ENCODE results near the gene CBL. TPM values are rescaled to one million over a fixed set of nuclear protein-coding genes. Genes with fewer than 3 reads are reported as not detected.

Gene CBL
- total and polyA plus RNA-seq, 9 donors: 6.0 to 15.0 (median 11.4) TPM

GRCh38 chr11:119342362-119343130, 136.4 kb downstream of the CBL start:
- peaks cover 42% of the 10 kb centered on the region for H3K4me1 ChIP-seq (ENCODE audit: control insufficient read depth, insufficient read depth, low read length)
- H3K4me3 ChIP-seq (ENCODE audit: low read length): no peak overlapping the region
- H3K9me3 ChIP-seq (replicated peaks; ENCODE audit: control insufficient read depth, low read depth, low read length): no peaks in the 10 kb centered on the region
- no peak overlapping the region for H3K27ac ChIP-seq (ENCODE audit: low read length)
- 73% methylated on average over 9 of the region's 10 CpGs for WGBS (ENCODE audit: insufficient coverage)
- H3K36me3 ChIP-seq (ENCODE audit: control insufficient read depth, insufficient read depth, low read length): no peaks in the 10 kb centered on the region
- peaks cover 11% of the 10 kb centered on the region for H3K27me3 ChIP-seq (ENCODE audit: control insufficient read depth, insufficient read depth, low read length)
- DNase-seq: peak; percentile 32

GRCh38 chr11:119343726-119344125, 137.6 kb downstream of the CBL start:
- Histone ChIP-seq H3K36me3 (ENCODE audit: control insufficient read depth, insufficient read depth, low read length) (no peaks in the 10 kb centered on the region), H3K4me1 (ENCODE audit: control insufficient read depth, insufficient read depth, low read length) (peaks cover 40% of the 10 kb centered on the region), H3K4me3 (ENCODE audit: low read length) (no peak overlapping the region), H3K27me3 (ENCODE audit: control insufficient read depth, insufficient read depth, low read length) (peaks cover 11% of the 10 kb centered on the region), H3K9me3 (replicated peaks; ENCODE audit: control insufficient read depth, low read depth, low read length) (no peaks in the 10 kb centered on the region), H3K27ac (ENCODE audit: low read length) (no peak overlapping the region)
- 53% methylated on average over 2 of the region's 7 CpGs for WGBS (ENCODE audit: insufficient coverage)
- DNase-seq: peak; percentile 15

DNA sequence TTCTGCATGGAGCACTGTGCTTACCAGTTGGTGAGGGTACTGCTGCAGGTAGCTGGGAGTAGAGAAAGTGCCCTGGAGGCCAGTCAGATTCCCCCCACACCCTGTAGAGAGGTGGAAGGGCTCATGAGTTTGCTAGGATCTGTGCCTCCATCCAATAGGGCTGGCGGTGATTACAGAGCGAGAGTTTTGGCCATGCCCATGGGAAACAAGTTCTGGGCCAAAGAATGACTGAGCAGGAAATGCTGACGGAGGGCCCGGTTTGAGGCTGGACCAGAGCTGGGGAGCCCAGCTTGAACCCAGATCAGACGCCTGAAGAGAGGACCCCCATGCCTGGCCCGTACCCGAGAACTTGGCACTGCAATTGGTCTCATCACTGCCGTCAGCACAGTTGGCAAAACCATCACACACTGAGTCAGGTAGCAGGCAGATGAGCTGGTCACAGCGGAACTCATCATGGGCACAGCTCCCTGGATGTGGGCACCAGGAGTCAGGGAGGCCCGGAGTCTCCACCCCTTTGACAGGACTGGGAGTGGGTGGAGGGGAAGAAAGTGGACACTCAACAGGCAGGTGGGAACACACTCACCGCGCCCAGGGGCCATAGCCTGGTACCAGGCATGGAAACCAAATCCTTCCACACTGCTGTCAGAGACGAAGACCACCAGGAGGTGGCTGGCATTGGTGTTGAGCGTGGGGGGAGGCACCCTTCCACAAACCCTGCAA, 138.3 kb downstream of the CBL start:
- 54% methylated on average over 9 of the region's 14 CpGs for WGBS (ENCODE audit: insufficient coverage)
- DNase-seq: peak; percentile 27
- no peak overlapping the region for H3K4me3 ChIP-seq (ENCODE audit: low read length)
- H3K4me1 ChIP-seq (ENCODE audit: control insufficient read depth, insufficient read depth, low read length): peaks cover 32% of the 10 kb centered on the region
- H3K27ac ChIP-seq (ENCODE audit: low read length): no peak overlapping the region
- H3K9me3 ChIP-seq (replicated peaks; ENCODE audit: control insufficient read depth, low read depth, low read length): no peaks in the 10 kb centered on the region
- H3K36me3 ChIP-seq (ENCODE audit: control insufficient read depth, insufficient read depth, low read length): no peaks in the 10 kb centered on the region
- peaks cover 11% of the 10 kb centered on the region for H3K27me3 ChIP-seq (ENCODE audit: control insufficient read depth, insufficient read depth, low read length)

DNA sequence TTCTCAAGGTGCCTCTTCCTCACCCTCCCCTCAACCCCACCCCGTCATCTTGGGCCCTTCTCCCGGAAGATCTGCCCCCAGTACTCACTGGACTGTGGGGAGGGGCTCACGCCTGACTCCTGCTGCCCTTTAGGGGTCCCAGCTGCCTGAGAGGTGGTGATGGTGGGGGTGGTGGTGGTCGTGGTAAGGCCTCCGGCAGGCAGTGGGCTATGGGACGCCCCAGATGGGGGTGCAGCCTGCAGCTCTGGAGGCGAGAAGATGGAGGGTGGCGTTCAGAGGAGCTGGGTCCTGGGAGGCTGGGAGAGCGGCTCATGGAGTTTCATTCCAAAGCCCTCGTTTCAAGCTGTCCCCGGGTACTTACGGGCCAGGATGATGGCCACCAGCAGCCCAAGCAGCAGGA, 139.5 kb downstream of the CBL start:
- Histone ChIP-seq H3K27ac (ENCODE audit: low read length) (no peak overlapping the region), H3K9me3 (replicated peaks; ENCODE audit: control insufficient read depth, low read depth, low read length) (no peaks in the 10 kb centered on the region), H3K27me3 (ENCODE audit: control insufficient read depth, insufficient read depth, low read length) (peaks cover 8% of the 10 kb centered on the region), H3K4me1 (ENCODE audit: control insufficient read depth, insufficient read depth, low read length) (peaks cover 25% of the 10 kb centered on the region), H3K4me3 (ENCODE audit: low read length) (no peak overlapping the region), H3K36me3 (ENCODE audit: control insufficient read depth, insufficient read depth, low read length) (no peaks in the 10 kb centered on the region)
- WGBS (ENCODE audit: insufficient coverage): 74% methylated on average over 8 of the region's 12 CpGs
- DNase-seq: no peak

DNA sequence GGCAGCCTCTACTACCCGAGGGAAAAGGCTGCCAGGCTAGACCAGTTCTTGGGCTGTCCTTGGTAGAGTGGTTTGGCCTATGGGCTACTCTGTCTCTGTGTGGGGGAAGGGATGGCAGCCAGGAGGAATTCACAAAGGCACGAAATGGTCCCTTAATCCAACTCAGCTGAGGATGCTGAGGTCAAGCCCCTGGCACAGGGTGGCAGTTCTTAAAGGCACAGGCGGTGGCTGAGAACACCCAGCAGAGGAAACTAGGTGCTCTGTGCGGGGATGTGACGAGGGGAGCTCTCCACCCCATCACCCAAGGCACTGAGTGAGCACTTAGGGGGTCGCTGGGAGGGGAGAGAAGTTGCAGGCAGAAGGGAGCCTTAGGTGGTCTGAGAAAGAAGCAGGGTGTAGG, 140.5 kb downstream of the CBL start, which contains the start of gene MFRP:
TSS of gene MFRP (minus strand) at position 101 of the 400 bp plus-strand sequence. CDS start 192 bp downstream, outside the sequence.
- peak; percentile 21 for DNase-seq
- 25% methylated on average over 2 of the region's 6 CpGs for WGBS (ENCODE audit: insufficient coverage)
- H3K27me3 ChIP-seq (ENCODE audit: control insufficient read depth, insufficient read depth, low read length): peaks cover 5% of the 10 kb centered on the region
- no peaks in the 10 kb centered on the region for H3K36me3 ChIP-seq (ENCODE audit: control insufficient read depth, insufficient read depth, low read length)
- no peaks in the 10 kb centered on the region for H3K9me3 ChIP-seq (replicated peaks; ENCODE audit: control insufficient read depth, low read depth, low read length)
- peaks cover 15% of the 10 kb centered on the region for H3K4me1 ChIP-seq (ENCODE audit: control insufficient read depth, insufficient read depth, low read length)
- no peak within 1 kb of the TSS for H3K27ac ChIP-seq (ENCODE audit: low read length)
- H3K4me3 ChIP-seq (ENCODE audit: low read length): no peak within 1 kb of the TSS

DNA sequence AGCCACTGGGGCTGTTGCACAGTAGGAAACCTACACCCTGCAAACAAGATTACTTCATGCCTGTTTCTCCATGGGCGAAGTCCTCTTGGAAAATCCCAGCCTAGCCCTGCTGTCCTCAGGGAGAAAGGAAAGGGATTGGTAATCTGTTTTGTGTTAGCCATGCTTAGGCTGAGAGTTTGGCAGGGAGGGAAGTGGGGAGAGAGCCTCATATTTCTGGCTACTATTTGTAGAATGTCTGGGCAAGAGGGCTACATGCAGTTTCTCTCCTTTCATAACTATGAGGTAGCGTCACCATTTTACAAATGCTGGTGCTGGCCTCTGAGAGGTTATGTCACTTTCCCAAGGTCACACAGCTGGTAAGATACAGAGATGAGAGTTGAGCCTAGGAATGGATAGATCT, 141.1 kb downstream of the CBL start:
- H3K9me3 ChIP-seq (replicated peaks; ENCODE audit: control insufficient read depth, low read depth, low read length): no peaks in the 10 kb centered on the region
- no peak overlapping the region for H3K27ac ChIP-seq (ENCODE audit: low read length)
- H3K36me3 ChIP-seq (ENCODE audit: control insufficient read depth, insufficient read depth, low read length): no peaks in the 10 kb centered on the region
- peaks cover 14% of the 10 kb centered on the region for H3K4me1 ChIP-seq (ENCODE audit: control insufficient read depth, insufficient read depth, low read length)
- no peak overlapping the region for H3K4me3 ChIP-seq (ENCODE audit: low read length)
- WGBS (ENCODE audit: insufficient coverage): no CpG with 5 or more reads among the region's 2 CpGs
- H3K27me3 ChIP-seq (ENCODE audit: control insufficient read depth, insufficient read depth, low read length): peaks cover 3% of the 10 kb centered on the region
- DNase-seq: peak; percentile 36

GRCh38 chr11:119347940-119348605, 141.9 kb downstream of the CBL start:
- Histone ChIP-seq H3K4me3 (ENCODE audit: low read length) (no peak overlapping the region), H3K9me3 (replicated peaks; ENCODE audit: control insufficient read depth, low read depth, low read length) (no peaks in the 10 kb centered on the region), H3K4me1 (ENCODE audit: control insufficient read depth, insufficient read depth, low read length) (peaks cover 18% of the 10 kb centered on the region), H3K27me3 (ENCODE audit: control insufficient read depth, insufficient read depth, low read length) (no peaks in the 10 kb centered on the region), H3K36me3 (ENCODE audit: control insufficient read depth, insufficient read depth, low read length) (no peaks in the 10 kb centered on the region), H3K27ac (ENCODE audit: low read length) (peak overlapping the region; percentile 35)
- peak; percentile 81 for DNase-seq
- 23% methylated on average over 10 of the region's 16 CpGs for WGBS (ENCODE audit: insufficient coverage)

- Histone ChIP-seq H3K4me1 (ENCODE audit: control insufficient read depth, insufficient read depth, low read length) (peaks cover 20% of the 10 kb centered on the region), H3K27me3 (ENCODE audit: control insufficient read depth, insufficient read depth, low read length) (no peaks in the 10 kb centered on the region), H3K36me3 (ENCODE audit: control insufficient read depth, insufficient read depth, low read length) (peaks cover 4% of the 10 kb centered on the region), H3K4me3 (ENCODE audit: low read length) (no peak overlapping the region), H3K9me3 (replicated peaks; ENCODE audit: control insufficient read depth, low read depth, low read length) (no peaks in the 10 kb centered on the region), H3K27ac (ENCODE audit: low read length) (no peak overlapping the region)
- no peak for DNase-seq
- WGBS (ENCODE audit: insufficient coverage): 100% methylated on average over 2 of the region's 6 CpGs
These were observed 144.2 kb downstream of the CBL start for GRCh38 chr11:119350302-119350701.

- H3K4me1 ChIP-seq (ENCODE audit: control insufficient read depth, insufficient read depth, low read length): peaks cover 23% of the 10 kb centered on the region
- no peak overlapping the region for H3K27ac ChIP-seq (ENCODE audit: low read length)
- no peak overlapping the region for H3K4me3 ChIP-seq (ENCODE audit: low read length)
- DNase-seq: no peak
- H3K9me3 ChIP-seq (replicated peaks; ENCODE audit: control insufficient read depth, low read depth, low read length): no peaks in the 10 kb centered on the region
- no CpG with 5 or more reads among the region's 2 CpGs for WGBS (ENCODE audit: insufficient coverage)
- no peaks in the 10 kb centered on the region for H3K27me3 ChIP-seq (ENCODE audit: control insufficient read depth, insufficient read depth, low read length)
- peaks cover 7% of the 10 kb centered on the region for H3K36me3 ChIP-seq (ENCODE audit: control insufficient read depth, insufficient read depth, low read length)
These were observed 145.1 kb downstream of the CBL start for GRCh38 chr11:119351232-119351631.

DNA sequence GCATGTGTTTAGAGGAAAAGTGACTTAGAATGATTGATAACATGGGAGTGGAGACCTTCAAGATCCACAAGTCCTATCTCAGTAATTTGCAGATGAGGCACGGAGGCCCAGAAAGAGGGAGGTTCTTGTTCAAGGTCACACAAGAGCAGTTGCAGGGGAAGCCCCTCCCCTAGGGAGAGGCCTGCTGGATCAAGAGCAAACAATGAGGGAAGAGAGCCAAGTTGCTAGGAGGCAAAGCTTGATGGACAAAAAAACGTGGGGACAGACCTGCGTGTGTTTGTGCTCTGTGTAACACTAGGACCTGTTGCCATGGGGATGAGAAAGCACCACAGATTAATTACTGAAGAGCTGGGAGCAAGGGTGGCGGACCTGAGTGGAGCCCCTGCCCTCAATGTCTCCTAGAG, 146.7 kb downstream of the CBL start:
- Histone ChIP-seq H3K36me3 (ENCODE audit: control insufficient read depth, insufficient read depth, low read length) (peaks cover 16% of the 10 kb centered on the region), H3K4me3 (ENCODE audit: low read length) (no peak overlapping the region), H3K27me3 (ENCODE audit: control insufficient read depth, insufficient read depth, low read length) (no peaks in the 10 kb centered on the region), H3K4me1 (ENCODE audit: control insufficient read depth, insufficient read depth, low read length) (peaks cover 26% of the 10 kb centered on the region), H3K27ac (ENCODE audit: low read length) (no peak overlapping the region), H3K9me3 (replicated peaks; ENCODE audit: control insufficient read depth, low read depth, low read length) (no peaks in the 10 kb centered on the region)
- 42% methylated on average over 3 of the region's 4 CpGs for WGBS (ENCODE audit: insufficient coverage)
- DNase-seq: peak; percentile 82
